ENCODE results near the gene ACOT8.

The ACOT8 gene

DNA sequence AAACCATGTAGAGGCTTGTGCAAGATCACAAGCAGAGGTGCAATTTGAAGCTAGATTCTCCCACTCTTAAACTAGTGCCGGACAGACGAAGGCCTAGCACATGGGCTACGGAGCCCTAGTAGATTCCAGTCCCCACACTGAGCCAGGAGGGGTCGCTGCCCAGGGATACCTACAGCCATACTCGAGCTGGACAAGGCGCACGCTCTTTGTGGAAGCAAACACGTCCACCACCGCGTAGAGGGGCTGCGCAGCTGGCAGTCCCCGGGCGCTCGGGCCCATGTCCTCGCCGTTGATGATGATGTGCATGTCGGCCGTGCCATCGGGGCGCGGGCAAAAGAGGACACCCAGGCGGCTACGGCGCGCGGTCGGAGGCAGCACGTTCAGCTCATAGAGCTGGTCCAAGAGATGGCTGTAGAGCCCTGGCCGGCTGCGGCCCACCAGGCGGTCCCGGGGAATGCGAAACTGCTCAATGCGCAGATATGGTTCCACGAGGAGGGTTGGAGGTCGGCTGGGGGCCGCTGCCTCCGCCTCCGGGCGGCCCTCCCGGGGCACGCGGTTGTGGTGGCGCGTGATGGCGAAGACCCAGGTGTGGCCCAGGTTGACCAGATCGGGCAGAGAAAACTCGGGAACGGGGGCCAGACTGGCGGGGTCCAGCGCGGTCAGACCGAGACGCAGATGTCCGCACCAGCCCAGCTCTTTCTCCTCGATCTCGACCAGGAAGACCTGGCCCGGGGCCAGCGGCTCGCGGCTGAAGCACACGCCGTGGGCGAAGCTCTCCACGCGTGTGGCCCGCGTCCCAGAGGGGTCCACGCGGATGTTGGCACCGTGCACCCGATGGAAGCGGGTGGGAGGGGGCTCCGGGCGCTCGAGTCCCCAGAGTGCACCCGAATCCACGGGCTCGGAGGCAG, 33.1 kb upstream of the ACOT8 start:
- H2AK5ac ChIP-seq (ENCODE audit: low read length), result no peak overlapping the region

DNA sequence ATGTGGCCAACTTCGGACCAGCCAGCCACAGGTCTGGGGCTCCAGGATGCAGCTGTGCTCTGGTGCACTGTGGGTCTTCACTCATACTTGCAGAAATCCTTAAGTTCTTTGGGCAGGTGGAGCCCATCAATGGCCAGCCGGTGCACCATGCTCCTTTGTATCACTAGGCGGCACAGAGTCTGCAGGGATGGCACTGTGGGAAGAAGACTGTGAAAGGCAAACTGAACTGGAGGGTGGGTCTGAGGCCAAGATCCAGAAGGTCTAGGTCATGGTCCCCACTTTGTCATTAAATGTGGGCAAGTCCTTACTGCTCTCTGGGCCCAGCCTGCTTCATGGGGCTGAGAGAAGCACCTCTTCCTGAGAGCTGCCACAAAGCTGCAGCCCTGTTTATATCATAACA, 31.5 kb upstream of the ACOT8 start:
- no peak overlapping the region for H4K91ac ChIP-seq (ENCODE audit: low read depth, low read length)
- H3K36me3 ChIP-seq (ENCODE audit: control insufficient read depth in 1 of 2, insufficient read depth in 2 of 2, low read length in 2 of 2), result peaks cover 5 to 11% of the 10 kb centered on the region in 2 experiments
- no peak overlapping the region for H4K8ac ChIP-seq (ENCODE audit: low read depth, low read length)
- DNase-seq, result no peak
- H3K4me2 ChIP-seq (ENCODE audit: low read length), result no peak overlapping the region
- H3K14ac ChIP-seq (ENCODE audit: low read length), result no peak overlapping the region
- H3K23ac ChIP-seq (ENCODE audit: low read length), result no peak overlapping the region
- H3K27ac ChIP-seq (ENCODE audit: low read depth, low read length), result no peak overlapping the region
- no peak overlapping the region for H2BK5ac ChIP-seq (ENCODE audit: low read depth, low read length, poor library complexity)
- peaks cover 4% of the 10 kb centered on the region for H3K79me2 ChIP-seq (ENCODE audit: control insufficient read depth, insufficient read depth, low read length, poor library complexity)
- no peak overlapping the region for H2AK5ac ChIP-seq (ENCODE audit: low read length)
- H3K9me3 ChIP-seq (ENCODE audit: insufficient read depth, low read depth, low read length), result no peaks in the 10 kb centered on the region
- no peaks in the 10 kb centered on the region for H3K27me3 ChIP-seq (ENCODE audit: insufficient read depth, low read length)
- peaks cover 9 to 15% of the 10 kb centered on the region in 2 experiments for H3K4me1 ChIP-seq (ENCODE audit: control insufficient read depth in 1 of 2, insufficient read depth in 2 of 2, low read length in 2 of 2)
- H4K12ac ChIP-seq (ENCODE audit: low read depth, low read length), result no peak overlapping the region
- peak overlapping the region; percentile 7 for H3K9ac ChIP-seq (ENCODE audit: low read length)
- H2BK120ac ChIP-seq (ENCODE audit: insufficient read depth, low read length, poor library complexity), result no peak overlapping the region
- no peak overlapping the region for H2AFZ ChIP-seq (ENCODE audit: insufficient read depth, low read length, poor library complexity)
- no CpG with 5 or more reads among the region's 3 CpGs for WGBS (ENCODE audit: extremely low coverage, insufficient coverage, insufficient read length)
- no peak overlapping the region for H2BK12ac ChIP-seq (ENCODE audit: low read length)
- H3K18ac ChIP-seq (ENCODE audit: low read length), result no peak overlapping the region
- peaks cover 9% of the 10 kb centered on the region for H3K79me1 ChIP-seq (ENCODE audit: low read length)
- no peak overlapping the region for H3K4me3 ChIP-seq (ENCODE audit: low read depth, low read length)
- no peak overlapping the region for H3K4ac ChIP-seq (ENCODE audit: low read depth, low read length)

More for the DNA sequence above, 33.1 kb upstream of the ACOT8 start:
- peak overlapping the region; percentile 78 for H4K12ac ChIP-seq (ENCODE audit: low read depth, low read length)
- H2AFZ ChIP-seq (ENCODE audit: insufficient read depth, low read length, poor library complexity), result peak overlapping the region; percentile 93
- H3K4me3 ChIP-seq (ENCODE audit: low read depth, low read length), result peak overlapping the region; percentile 80
- H3K79me2 ChIP-seq (ENCODE audit: control insufficient read depth, insufficient read depth, low read length, poor library complexity), result peaks cover 4% of the 10 kb centered on the region
- peak overlapping the region; percentile 85 for H4K8ac ChIP-seq (ENCODE audit: low read depth, low read length)
- H4K91ac ChIP-seq (ENCODE audit: low read depth, low read length), result peak overlapping the region; percentile 56
- H3K4me2 ChIP-seq (ENCODE audit: low read length), result peak overlapping the region; percentile 97
- no peak overlapping the region for H2BK12ac ChIP-seq (ENCODE audit: low read length)
- peak overlapping the region; percentile 35 for H3K9ac ChIP-seq (ENCODE audit: low read length)
- no peak overlapping the region for H2BK5ac ChIP-seq (ENCODE audit: low read depth, low read length, poor library complexity)
- H3K27me3 ChIP-seq (ENCODE audit: insufficient read depth, low read length), result no peaks in the 10 kb centered on the region
- H3K36me3 ChIP-seq (ENCODE audit: control insufficient read depth in 1 of 2, insufficient read depth in 2 of 2, low read length in 2 of 2), result peaks cover 6 to 19% of the 10 kb centered on the region in 2 experiments
- H3K4ac ChIP-seq (ENCODE audit: low read depth, low read length), result peak overlapping the region; percentile 30
- peaks cover 9% of the 10 kb centered on the region for H3K79me1 ChIP-seq (ENCODE audit: low read length)
- H3K18ac ChIP-seq (ENCODE audit: low read length), result peak overlapping the region; percentile 32
- peaks cover 9 to 15% of the 10 kb centered on the region in 2 experiments for H3K4me1 ChIP-seq (ENCODE audit: control insufficient read depth in 1 of 2, insufficient read depth in 2 of 2, low read length in 2 of 2)
- WGBS (ENCODE audit: extremely low coverage, insufficient coverage, insufficient read length), result no CpG with 5 or more reads among the region's 79 CpGs
- DNase-seq, result peak; percentile 80
- H3K27ac ChIP-seq (ENCODE audit: low read depth, low read length), result no peak overlapping the region
- peak overlapping the region; percentile 68 for H3K14ac ChIP-seq (ENCODE audit: low read length)
- no peak overlapping the region for H3K23ac ChIP-seq (ENCODE audit: low read length)
- H2BK120ac ChIP-seq (ENCODE audit: insufficient read depth, low read length, poor library complexity), result peak overlapping the region; percentile 28
- no peaks in the 10 kb centered on the region for H3K9me3 ChIP-seq (ENCODE audit: insufficient read depth, low read depth, low read length)

DNA sequence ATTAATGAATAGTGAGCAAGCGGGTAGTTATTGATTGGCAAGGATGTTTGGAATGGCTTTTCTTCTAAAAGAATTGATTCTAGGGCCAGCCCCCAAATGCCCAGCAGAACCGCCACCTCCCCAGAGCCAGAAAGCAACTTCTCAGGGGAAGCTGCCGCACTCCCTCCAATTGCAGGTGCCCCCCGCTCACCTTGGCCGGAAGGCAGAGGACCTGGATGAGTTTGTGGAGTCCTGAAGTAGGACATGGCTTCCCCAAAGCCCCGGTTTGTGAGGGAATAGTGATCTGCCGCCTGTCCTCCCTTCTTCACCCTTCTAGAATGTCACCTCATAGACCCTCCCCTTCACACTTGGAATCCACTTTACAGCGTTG, 30.1 kb upstream of the ACOT8 start, which contains the start of gene SPATA25:
TSS of gene SPATA25 (minus strand) at position 277 of the 370 bp plus-strand sequence. CDS start at position 245, 32 bp downstream.
- H3K27ac ChIP-seq (ENCODE audit: low read depth, low read length), result no peak within 1 kb of the TSS
- no peaks in the 10 kb centered on the region for H3K27me3 ChIP-seq (ENCODE audit: insufficient read depth, low read length)
- H3K9me3 ChIP-seq (ENCODE audit: insufficient read depth, low read depth, low read length), result no peaks in the 10 kb centered on the region
- H3K4ac ChIP-seq (ENCODE audit: low read depth, low read length), result no peak within 1 kb of the TSS
- H3K4me1 ChIP-seq (ENCODE audit: control insufficient read depth in 1 of 2, insufficient read depth in 2 of 2, low read length in 2 of 2), result peaks cover 9 to 14% of the 10 kb centered on the region in 2 experiments
- no peak within 1 kb of the TSS for H3K14ac ChIP-seq (ENCODE audit: low read length)
- H3K23ac ChIP-seq (ENCODE audit: low read length), result no peak within 1 kb of the TSS
- DNase-seq, result no peak
- 100% methylated on average over 1 of the region's 8 CpGs for WGBS (ENCODE audit: extremely low coverage, insufficient coverage, insufficient read length)
- no peak within 1 kb of the TSS for H2BK5ac ChIP-seq (ENCODE audit: low read depth, low read length, poor library complexity)
- H4K91ac ChIP-seq (ENCODE audit: low read depth, low read length), result no peak within 1 kb of the TSS
- peaks cover 16 to 18% of the 10 kb centered on the region in 2 experiments for H3K36me3 ChIP-seq (ENCODE audit: control insufficient read depth in 1 of 2, insufficient read depth in 2 of 2, low read length in 2 of 2)
- H3K18ac ChIP-seq (ENCODE audit: low read length), result no peak within 1 kb of the TSS
- peaks cover 4% of the 10 kb centered on the region for H3K79me2 ChIP-seq (ENCODE audit: control insufficient read depth, insufficient read depth, low read length, poor library complexity)
- peaks cover 9% of the 10 kb centered on the region for H3K79me1 ChIP-seq (ENCODE audit: low read length)
- H2BK12ac ChIP-seq (ENCODE audit: low read length), result no peak within 1 kb of the TSS
- no peak within 1 kb of the TSS for H2AFZ ChIP-seq (ENCODE audit: insufficient read depth, low read length, poor library complexity)
- H3K9ac ChIP-seq (ENCODE audit: low read length), result no peak within 1 kb of the TSS
- no peak within 1 kb of the TSS for H3K4me2 ChIP-seq (ENCODE audit: low read length)
- no peak within 1 kb of the TSS for H3K4me3 ChIP-seq (ENCODE audit: low read depth, low read length)
- no peak within 1 kb of the TSS for H2AK5ac ChIP-seq (ENCODE audit: low read length)
- H4K8ac ChIP-seq (ENCODE audit: low read depth, low read length), result no peak within 1 kb of the TSS
- no peak within 1 kb of the TSS for H4K12ac ChIP-seq (ENCODE audit: low read depth, low read length)
- no peak within 1 kb of the TSS for H2BK120ac ChIP-seq (ENCODE audit: insufficient read depth, low read length, poor library complexity)

DNA sequence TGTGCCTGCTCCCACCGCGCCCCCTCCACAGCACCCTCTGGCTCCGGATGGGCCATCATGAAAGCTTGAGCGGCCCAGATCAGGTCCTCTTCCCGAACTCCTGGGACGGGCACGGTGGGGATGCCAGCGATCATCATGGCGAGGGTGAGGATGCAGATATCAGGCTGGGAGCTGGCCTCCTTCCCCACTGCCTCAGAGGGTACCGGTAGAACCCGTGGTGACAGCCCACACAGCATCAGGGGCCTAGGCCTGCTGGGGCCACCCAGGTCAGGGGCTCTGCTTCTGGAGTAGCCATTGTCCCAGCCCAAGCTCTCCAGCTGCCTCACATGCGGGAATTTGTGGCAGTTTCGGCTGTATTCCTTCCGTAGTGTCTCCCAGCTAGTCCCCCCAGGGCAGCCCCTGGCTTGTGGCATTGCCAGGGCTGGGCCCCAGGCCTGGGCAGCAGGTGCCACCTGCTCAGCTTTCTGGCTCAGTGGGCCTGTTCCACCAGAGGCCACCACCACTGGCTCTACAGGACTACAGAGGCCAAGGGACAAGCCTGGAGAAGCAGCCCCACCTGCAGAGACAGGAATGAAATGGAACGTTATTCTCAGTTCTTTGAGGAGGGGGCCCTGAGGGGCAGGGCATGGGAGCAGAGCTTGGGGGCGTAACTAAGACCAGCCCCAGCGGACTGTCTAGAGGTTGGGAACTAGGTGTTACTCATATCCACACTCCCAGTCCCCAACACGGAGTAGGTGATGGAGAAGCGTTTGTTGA, 29.6 kb upstream of the ACOT8 start:
- no peak overlapping the region for H3K4ac ChIP-seq (ENCODE audit: low read depth, low read length)
- peaks cover 16 to 18% of the 10 kb centered on the region in 2 experiments for H3K36me3 ChIP-seq (ENCODE audit: control insufficient read depth in 1 of 2, insufficient read depth in 2 of 2, low read length in 2 of 2)
- DNase-seq, result no peak
- no peak overlapping the region for H3K18ac ChIP-seq (ENCODE audit: low read length)
- H4K8ac ChIP-seq (ENCODE audit: low read depth, low read length), result no peak overlapping the region
- H3K23ac ChIP-seq (ENCODE audit: low read length), result no peak overlapping the region
- peaks cover 4 to 9% of the 10 kb centered on the region in 2 experiments for H3K4me1 ChIP-seq (ENCODE audit: control insufficient read depth in 1 of 2, insufficient read depth in 2 of 2, low read length in 2 of 2)
- H4K91ac ChIP-seq (ENCODE audit: low read depth, low read length), result no peak overlapping the region
- no peak overlapping the region for H2AFZ ChIP-seq (ENCODE audit: insufficient read depth, low read length, poor library complexity)
- no peak overlapping the region for H2BK12ac ChIP-seq (ENCODE audit: low read length)
- no peak overlapping the region for H3K4me2 ChIP-seq (ENCODE audit: low read length)
- peaks cover 4% of the 10 kb centered on the region for H3K79me2 ChIP-seq (ENCODE audit: control insufficient read depth, insufficient read depth, low read length, poor library complexity)
- WGBS (ENCODE audit: extremely low coverage, insufficient coverage, insufficient read length), result 100% methylated on average over 1 of the region's 19 CpGs
- no peak overlapping the region for H2AK5ac ChIP-seq (ENCODE audit: low read length)
- H4K12ac ChIP-seq (ENCODE audit: low read depth, low read length), result no peak overlapping the region
- no peak overlapping the region for H3K9ac ChIP-seq (ENCODE audit: low read length)
- H3K9me3 ChIP-seq (ENCODE audit: insufficient read depth, low read depth, low read length), result no peaks in the 10 kb centered on the region
- no peak overlapping the region for H3K27ac ChIP-seq (ENCODE audit: low read depth, low read length)
- no peaks in the 10 kb centered on the region for H3K27me3 ChIP-seq (ENCODE audit: insufficient read depth, low read length)
- H2BK120ac ChIP-seq (ENCODE audit: insufficient read depth, low read length, poor library complexity), result no peak overlapping the region
- no peak overlapping the region for H3K4me3 ChIP-seq (ENCODE audit: low read depth, low read length)
- H3K14ac ChIP-seq (ENCODE audit: low read length), result no peak overlapping the region
- peaks cover 9% of the 10 kb centered on the region for H3K79me1 ChIP-seq (ENCODE audit: low read length)
- H2BK5ac ChIP-seq (ENCODE audit: low read depth, low read length, poor library complexity), result no peak overlapping the region
